ENCODE measurements around the gene STK24. TPM values are rescaled to one million over a fixed set of nuclear protein-coding genes. Genes with fewer than 3 reads are reported as not detected.
"Not testable (repeated sequence)": the region's sequence is repeated elsewhere in the genome, so short reads cannot be mapped to it uniquely, and the experiment has no call there.

Gene STK24
- total RNA-seq, 1 donor from 2014 or later = 17.0 TPM

- DNase-seq (ENCODE audit: low spot score) (no peak), ATAC-seq (no peak)
These were observed 156.2 kb downstream of the STK24 start for GRCh38 chr13:98420554-98421175.

DNA sequence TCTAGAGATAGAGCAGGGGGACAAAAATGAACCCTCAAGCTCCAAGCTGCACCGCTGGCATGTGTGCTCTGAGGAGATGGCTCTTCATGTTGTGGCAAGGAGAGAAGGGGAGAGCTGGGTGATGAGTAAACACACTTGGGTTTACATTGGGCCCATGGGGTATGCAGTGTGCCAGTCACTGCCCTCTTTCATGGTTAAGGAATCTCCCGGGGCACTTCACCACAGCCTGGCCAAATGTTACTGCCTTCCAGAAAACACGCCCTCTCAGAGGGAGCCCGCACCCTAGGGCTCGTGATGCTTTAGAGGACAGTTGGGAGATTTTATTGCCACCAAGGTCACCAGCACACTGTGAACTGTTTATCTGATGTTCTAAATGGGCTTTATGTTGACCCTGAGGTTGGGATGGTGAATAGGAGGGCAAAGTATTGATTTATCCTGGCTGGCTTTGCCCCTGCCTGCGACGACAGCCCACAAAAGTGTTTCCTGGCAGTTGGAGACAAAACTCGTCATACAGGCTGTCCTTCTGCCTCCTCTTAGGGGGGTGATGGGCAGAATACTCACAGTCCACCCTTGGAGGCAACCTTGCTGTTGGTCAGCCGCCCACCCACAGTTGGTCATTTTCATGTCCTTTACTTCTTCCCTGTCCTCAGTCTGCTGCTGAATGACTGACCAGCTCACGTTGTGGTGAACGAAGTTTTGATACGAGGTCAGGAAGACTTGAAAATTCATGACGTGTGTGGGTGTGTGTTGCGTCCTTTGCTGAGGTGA is 156.9 kb downstream of the STK24 start:
- DNase-seq (ENCODE audit: low spot score) (no peak), ATAC-seq (no peak)

- DNase-seq (ENCODE audit: low spot score) (no peak), ATAC-seq (no peak)
These were observed 160.5 kb downstream of the STK24 start for GRCh38 chr13:98416408-98416807.

GRCh38 chr13:98415326-98416070 is 161.4 kb downstream of the STK24 start:
- ATAC-seq = no peak
- DNase-seq (ENCODE audit: low spot score) = no peak

DNA sequence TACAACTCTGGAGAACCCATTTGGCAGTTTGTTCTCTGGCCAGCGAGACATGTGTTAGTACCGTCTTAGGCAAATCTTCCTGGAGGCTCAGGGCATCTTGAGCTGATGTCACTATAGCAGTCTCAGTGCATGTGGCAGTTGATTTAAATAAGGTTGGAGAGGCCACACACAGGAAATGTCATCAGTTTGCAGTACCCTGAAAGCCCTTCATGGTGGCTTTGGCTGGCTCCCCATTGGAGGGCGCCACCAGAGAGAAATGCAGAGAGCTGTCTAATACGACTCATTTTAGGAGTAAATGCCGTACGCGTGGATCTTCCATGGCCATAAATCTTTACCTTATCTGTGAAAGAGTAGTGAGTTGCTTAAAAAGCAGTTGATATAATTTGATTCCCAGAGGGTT is 163.1 kb downstream of the STK24 start:
- DNase-seq (ENCODE audit: low spot score) (no peak), ATAC-seq (no peak)

- ATAC-seq; DNase-seq (ENCODE audit: low spot score): not testable (repeated sequence)
These were observed 163.6 kb downstream of the STK24 start for GRCh38 chr13:98413278-98413677.

- DNase-seq (ENCODE audit: low spot score) = no peak
- ATAC-seq = peak; percentile 46
These were observed 165.2 kb downstream of the STK24 start for GRCh38 chr13:98411617-98412265.

- ATAC-seq (no peak), DNase-seq (ENCODE audit: low spot score) (no peak)
These were observed 165.9 kb downstream of the STK24 start for GRCh38 chr13:98411013-98411412.

GRCh38 chr13:98410612-98411011 is 166.3 kb downstream of the STK24 start:
- DNase-seq (ENCODE audit: low spot score) (no peak), ATAC-seq (no peak)

GRCh38 chr13:98409281-98409680 is 167.6 kb downstream of the STK24 start:
- ATAC-seq (no peak), DNase-seq (ENCODE audit: low spot score) (no peak)

- DNase-seq (ENCODE audit: low spot score) (no peak), ATAC-seq (no peak)
These were observed 169.3 kb downstream of the STK24 start for GRCh38 chr13:98407575-98407974.

- ATAC-seq (no peak), DNase-seq (ENCODE audit: low spot score) (no peak)
These were observed 169.9 kb downstream of the STK24 start for GRCh38 chr13:98406971-98407370.

- DNase-seq (ENCODE audit: low spot score) (no peak), ATAC-seq (no peak)
These were observed 170.5 kb downstream of the STK24 start for GRCh38 chr13:98406427-98406826.

DNA sequence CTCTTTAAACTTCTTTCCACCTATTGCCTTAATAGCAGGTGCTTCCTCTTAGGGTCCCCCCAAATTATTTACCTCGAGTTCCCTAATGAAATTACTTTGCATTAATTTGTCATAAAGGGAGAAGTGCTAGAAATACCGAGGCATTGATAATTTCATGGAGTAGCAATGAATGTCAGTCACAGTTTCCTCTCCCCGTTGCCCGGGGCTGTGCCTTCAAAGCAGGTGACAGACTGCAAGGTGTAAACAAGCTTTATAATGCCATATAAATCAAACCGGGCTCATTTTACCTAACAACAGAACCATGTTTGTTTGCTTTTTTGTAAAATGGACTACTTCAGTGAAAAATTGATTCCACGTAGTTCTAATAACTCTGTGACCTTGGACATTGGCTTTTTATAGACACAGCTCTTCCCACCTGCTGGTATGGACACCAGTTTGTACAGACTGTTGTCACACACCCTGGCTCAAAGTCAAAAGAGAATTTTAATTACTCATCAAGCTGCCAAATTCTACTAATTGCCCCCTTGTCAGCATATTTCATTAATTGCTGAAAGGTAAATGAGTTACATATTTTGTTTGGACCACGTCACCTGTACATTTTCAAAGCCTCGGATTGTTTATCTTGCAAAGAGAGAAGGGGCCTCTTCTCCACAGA is 171.1 kb downstream of the STK24 start:
- no peak for DNase-seq (ENCODE audit: low spot score)
- peak; percentile 19 for ATAC-seq

DNA sequence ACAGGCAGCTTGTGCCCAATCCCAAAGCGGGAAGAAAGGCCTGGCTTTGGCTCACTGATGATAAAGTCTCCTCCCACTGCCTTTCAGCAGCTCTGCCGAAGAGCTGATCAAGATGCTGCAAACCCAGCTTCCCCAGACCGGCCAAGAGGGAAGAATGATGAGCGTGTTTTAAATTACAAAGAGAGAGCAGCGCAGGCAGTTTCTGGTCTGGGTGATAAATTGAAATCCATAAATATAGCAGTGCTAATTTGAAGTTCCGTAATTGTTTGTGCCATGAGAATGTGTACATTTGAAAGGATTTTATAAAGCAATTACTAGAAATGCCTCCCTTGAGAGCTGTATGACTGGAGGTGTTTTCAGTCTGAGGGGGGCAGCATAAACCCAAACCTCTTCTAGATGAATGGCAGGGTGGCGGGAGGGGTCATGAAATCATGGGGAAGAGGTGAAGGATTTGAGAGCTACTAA is 171.8 kb downstream of the STK24 start:
- ATAC-seq = peak; percentile 63
- no peak for DNase-seq (ENCODE audit: low spot score)

- peak; percentile 26 for ATAC-seq
- no peak for DNase-seq (ENCODE audit: low spot score)
These were observed 173.8 kb downstream of the STK24 start for GRCh38 chr13:98403076-98403475.

GRCh38 chr13:98401934-98402333 is 175.0 kb downstream of the STK24 start:
- ATAC-seq (no peak), DNase-seq (ENCODE audit: low spot score) (no peak)

- ATAC-seq (no peak), DNase-seq (ENCODE audit: low spot score) (no peak)
These were observed 177.2 kb downstream of the STK24 start for GRCh38 chr13:98399756-98400155.

GRCh38 chr13:98398581-98398980 is 178.3 kb downstream of the STK24 start:
- ATAC-seq (no peak), DNase-seq (ENCODE audit: low spot score) (no peak)

GRCh38 chr13:98397861-98398260 is 179.0 kb downstream of the STK24 start:
- DNase-seq (ENCODE audit: low spot score) (no peak), ATAC-seq (no peak)

- DNase-seq (ENCODE audit: low spot score) (no peak), ATAC-seq (peak; percentile 49)
These were observed 179.7 kb downstream of the STK24 start for GRCh38 chr13:98397221-98397620.

Measured in left lobe of liver (tissue), 2 donors.